ACC112 (cell line): Measurements from ENCODE around the gene MED27.

Source experiments
- H2AFZ ChIP-seq: fragments of 200-600 bp; sonication (generic); one replicate; pipeline ENCODE4 v1.6.0; 2017; ENCODE audit warnings: antibody characterized with exemption, low read length; ENCODE audit not compliant: unreplicated experiment
- H3K27ac ChIP-seq: fragments of 200-600 bp; sonication (generic); 2 replicates; pipeline ENCODE4 v1.5.1; 2014; ENCODE audit warnings: low read depth, mild to moderate bottlenecking, antibody characterized with exemption, low read length, moderate library complexity
- H3K27me3 ChIP-seq: fragments of 200-600 bp; sonication (generic); 2 replicates; pipeline ENCODE4 v1.6.1; 2014; ENCODE audit warnings: mild to moderate bottlenecking, antibody characterized with exemption, low read length, moderate library complexity, mixed read lengths; ENCODE audit not compliant: insufficient read depth
- H3K36me3 ChIP-seq: fragments of 200-600 bp; sonication (generic); 2 replicates; pipeline ENCODE4 v1.6.1; 2016; ENCODE audit warnings: mild to moderate bottlenecking, antibody characterized with exemption, low read length, moderate library complexity, mixed read lengths; ENCODE audit not compliant: insufficient read depth
- H3K4me1 ChIP-seq: fragments of 200-600 bp; sonication (generic); one replicate; pipeline ENCODE4 v1.6.1; 2016; ENCODE audit warnings: low read length, mixed read lengths; ENCODE audit not compliant: insufficient read depth, unreplicated experiment, control insufficient read depth
- H3K4me3 ChIP-seq: fragments of 200-600 bp; sonication (generic); 2 replicates; pipeline ENCODE4 v1.5.1; 2014; ENCODE audit warnings: mild to moderate bottlenecking, low read depth, low read length
- H3K79me2 ChIP-seq: fragments of 200-600 bp; sonication (generic); one replicate; pipeline ENCODE4 v1.6.0; 2016; ENCODE audit warnings: low read length; ENCODE audit not compliant: control insufficient read depth, unreplicated experiment, insufficient read depth

Gene MED27

GRCh38 chr9:131997076-131997475, 82.6 kb downstream of the MED27 start:
- peaks cover 23% of the 10 kb centered on the region for H3K36me3 ChIP-seq
- peaks cover 5% of the 10 kb centered on the region for H3K79me2 ChIP-seq
- H3K4me1 ChIP-seq = peaks cover 21% of the 10 kb centered on the region
- no peak overlapping the region for H3K4me3 ChIP-seq
- no peaks in the 10 kb centered on the region for H3K27me3 ChIP-seq
- no peak overlapping the region for H3K27ac ChIP-seq
- no peak overlapping the region for H2AFZ ChIP-seq

GRCh38 chr9:131995382-131995781, 84.3 kb downstream of the MED27 start:
- peaks cover 9% of the 10 kb centered on the region for H3K79me2 ChIP-seq
- H3K27me3 ChIP-seq = no peaks in the 10 kb centered on the region
- H2AFZ ChIP-seq = no peak overlapping the region
- no peak overlapping the region for H3K4me3 ChIP-seq
- H3K27ac ChIP-seq = no peak overlapping the region
- H3K4me1 ChIP-seq = peaks cover 21% of the 10 kb centered on the region
- H3K36me3 ChIP-seq = peaks cover 15% of the 10 kb centered on the region; the same call in 1 of the 2 replicates

- no peak overlapping the region for H2AFZ ChIP-seq
- H3K79me2 ChIP-seq = peaks cover 11% of the 10 kb centered on the region
- H3K4me1 ChIP-seq = peaks cover 17% of the 10 kb centered on the region
- no peak overlapping the region for H3K4me3 ChIP-seq
- peaks cover 15% of the 10 kb centered on the region; the same call in 1 of the 2 replicates for H3K36me3 ChIP-seq
- no peak overlapping the region for H3K27ac ChIP-seq
- H3K27me3 ChIP-seq = no peaks in the 10 kb centered on the region
Measured at GRCh38 chr9:131994364-131995125, 85.1 kb downstream of the MED27 start.

- no peak overlapping the region for H3K27ac ChIP-seq
Measured at GRCh38 chr9:131992906-131993657, 86.6 kb downstream of the MED27 start.

GRCh38 chr9:131987232-131987631, 92.4 kb downstream of the MED27 start:
- Histone ChIP-seq H3K27ac (no peak overlapping the region), H3K27me3 (no peaks in the 10 kb centered on the region), H3K4me3 (no peak overlapping the region), H3K36me3 (no peaks in the 10 kb centered on the region), H3K4me1 (no peaks in the 10 kb centered on the region), H2AFZ (no peak overlapping the region), H3K79me2 (peaks cover 16% of the 10 kb centered on the region)

More at GRCh38 chr9:131992906-131993657, 86.6 kb downstream of the MED27 start:
- H3K79me2 ChIP-seq = peaks cover 8% of the 10 kb centered on the region
- H3K36me3 ChIP-seq = peaks cover 15% of the 10 kb centered on the region; the same call in 1 of the 2 replicates
- no peak overlapping the region for H2AFZ ChIP-seq
- no peak overlapping the region for H3K4me3 ChIP-seq
- peaks cover 11% of the 10 kb centered on the region for H3K4me1 ChIP-seq
- H3K27me3 ChIP-seq = no peaks in the 10 kb centered on the region

GRCh38 chr9:131986576-131986975, 93.1 kb downstream of the MED27 start:
- Histone ChIP-seq H2AFZ (no peak overlapping the region), H3K27ac (no peak overlapping the region), H3K79me2 (peaks cover 16% of the 10 kb centered on the region), H3K27me3 (no peaks in the 10 kb centered on the region), H3K36me3 (no peaks in the 10 kb centered on the region), H3K4me1 (peaks cover 1% of the 10 kb centered on the region), H3K4me3 (no peak overlapping the region)

GRCh38 chr9:131986089-131986488, 93.6 kb downstream of the MED27 start:
- no peak overlapping the region for H3K27ac ChIP-seq
- H2AFZ ChIP-seq = no peak overlapping the region
- H3K4me1 ChIP-seq = peaks cover 6% of the 10 kb centered on the region

GRCh38 chr9:131984564-131984963, 95.1 kb downstream of the MED27 start:
- Histone ChIP-seq H3K79me2 (peaks cover 10% of the 10 kb centered on the region), H3K27ac (no peak overlapping the region), H2AFZ (no peak overlapping the region), H3K27me3 (no peaks in the 10 kb centered on the region), H3K4me3 (no peak overlapping the region), H3K4me1 (peaks cover 11% of the 10 kb centered on the region), H3K36me3 (no peaks in the 10 kb centered on the region)

More at GRCh38 chr9:131986089-131986488, 93.6 kb downstream of the MED27 start:
- H3K27me3 ChIP-seq = no peaks in the 10 kb centered on the region
- H3K79me2 ChIP-seq = peaks cover 16% of the 10 kb centered on the region
- H3K4me3 ChIP-seq = no peak overlapping the region
- no peaks in the 10 kb centered on the region for H3K36me3 ChIP-seq

- Histone ChIP-seq H3K4me1 (peaks cover 11% of the 10 kb centered on the region), H3K36me3 (no peaks in the 10 kb centered on the region), H2AFZ (no peak overlapping the region), H3K27me3 (no peaks in the 10 kb centered on the region), H3K4me3 (no peak overlapping the region), H3K79me2 (peaks cover 14% of the 10 kb centered on the region), H3K27ac (no peak overlapping the region)
Measured at GRCh38 chr9:131982671-131983239, 96.9 kb downstream of the MED27 start.

- Histone ChIP-seq H3K4me3 (no peak overlapping the region), H2AFZ (no peak overlapping the region), H3K79me2 (peaks cover 14% of the 10 kb centered on the region), H3K27me3 (no peaks in the 10 kb centered on the region), H3K27ac (no peak overlapping the region), H3K4me1 (peaks cover 11% of the 10 kb centered on the region), H3K36me3 (no peaks in the 10 kb centered on the region)
Measured at GRCh38 chr9:131982102-131982501, 97.6 kb downstream of the MED27 start.
